Calu3 (cell line): Measurements from ENCODE around the gene NFIL3. TPM values are rescaled to one million over a fixed set of nuclear protein-coding genes. Genes with fewer than 3 reads are reported as not detected.
"Not testable (repeated sequence)": the region's sequence is repeated elsewhere in the genome, so short reads cannot be mapped to it uniquely, and the experiment has no call there.

Experiments
- BruUV-seq: library from RNA; stranded (reverse); fragments of 400-500 nt; replicated peaks from 2 replicates; lab custom pipeline; 2021; lab: Mats Ljungman, UMichigan
- CTCF ChIA-PET: fragments of 300-600 bp; sonication (Branson Sonifier 250); formaldehyde crosslinking; loops from one replicate; lab custom pipeline; 2022; ENCODE audit warnings: antibody characterized with exemption; lab: Charles Lee
- DNase-seq: peaks from one replicate; pipeline ENCODE4 v3.0.0; 2022
- H3K27ac Mint-ChIP-seq: one replicate; pipeline ENCODE4 v1.8.0; 2022; ENCODE audit warnings: mixed read lengths; ENCODE audit not compliant: unreplicated experiment
- H3K27me3 Mint-ChIP-seq: one replicate; pipeline ENCODE4 v1.8.0; 2022; ENCODE audit warnings: mixed read lengths; ENCODE audit not compliant: unreplicated experiment
- H3K36me3 Mint-ChIP-seq: one replicate; pipeline ENCODE4 v1.8.0; 2022; ENCODE audit warnings: mild to moderate bottlenecking, moderate library complexity, mixed read lengths; ENCODE audit not compliant: insufficient read depth, unreplicated experiment
- H3K4me1 Mint-ChIP-seq: one replicate; pipeline ENCODE4 v1.8.0; 2022; ENCODE audit warnings: mild to moderate bottlenecking, low read depth, mixed read lengths; ENCODE audit not compliant: unreplicated experiment
- H3K4me3 Mint-ChIP-seq: one replicate; pipeline ENCODE4 v1.8.0; 2022; ENCODE audit warnings: mild to moderate bottlenecking, low read depth, moderate library complexity, mixed read lengths; ENCODE audit not compliant: unreplicated experiment
- H3K9me3 Mint-ChIP-seq: one replicate; pipeline ENCODE4 v1.8.0; 2022; ENCODE audit warnings: low read depth, mixed read lengths; ENCODE audit not compliant: unreplicated experiment
- CTCF ChIP-seq: fragments of 200-600 bp; IDR thresholded peaks from one replicate; pipeline ENCODE4 v1.8.0; 2022; ENCODE audit warnings: antibody characterized with exemption; ENCODE audit not compliant: unreplicated experiment
- intact Hi-C: fragments of 100-400 bp; cut with micrococcal nuclease; formaldehyde crosslinking; loops from one replicate; pipeline ENCODE4 v1.10.0; 2022; ENCODE audit not compliant: unreplicated experiment
- total RNA-seq: library from RNA; stranded (reverse); gene quantifications from 2 replicates; pipeline ENCODE4 v1.2.3, GENCODE V29; 2022

The NFIL3 gene
- total RNA-seq, 1 experiment from 2014 or later, result 13.3 TPM

GRCh38 chr9:91378695-91379127 is 44.9 kb downstream of the NFIL3 start:
- intact Hi-C loops, result no loop called here
- CTCF ChIA-PET, result no interaction called here
- no peaks in the 10 kb centered on the region for H3K4me1 Mint-ChIP-seq

GRCh38 chr9:91378054-91378453 is 45.6 kb downstream of the NFIL3 start:
- BruUV-seq, H3K4me1 Mint-ChIP-seq, H3K4me3 Mint-ChIP-seq, CTCF ChIA-PET, H3K9me3 Mint-ChIP-seq, H3K27ac Mint-ChIP-seq, DNase-seq, intact Hi-C loops, H3K27me3 Mint-ChIP-seq, H3K36me3 Mint-ChIP-seq: not testable (repeated sequence)

More at GRCh38 chr9:91378695-91379127, 44.9 kb downstream of the NFIL3 start:
- TF ChIP-seq CTCF, result no peak
- H3K4me3 Mint-ChIP-seq, result no peak overlapping the region
- H3K27me3 Mint-ChIP-seq, result no peaks in the 10 kb centered on the region
- H3K27ac Mint-ChIP-seq, result no peak overlapping the region
- no peak for DNase-seq
- no peaks in the 10 kb centered on the region for H3K36me3 Mint-ChIP-seq
- H3K9me3 Mint-ChIP-seq, result no peaks in the 10 kb centered on the region
- no TSS peak for BruUV-seq

DNA sequence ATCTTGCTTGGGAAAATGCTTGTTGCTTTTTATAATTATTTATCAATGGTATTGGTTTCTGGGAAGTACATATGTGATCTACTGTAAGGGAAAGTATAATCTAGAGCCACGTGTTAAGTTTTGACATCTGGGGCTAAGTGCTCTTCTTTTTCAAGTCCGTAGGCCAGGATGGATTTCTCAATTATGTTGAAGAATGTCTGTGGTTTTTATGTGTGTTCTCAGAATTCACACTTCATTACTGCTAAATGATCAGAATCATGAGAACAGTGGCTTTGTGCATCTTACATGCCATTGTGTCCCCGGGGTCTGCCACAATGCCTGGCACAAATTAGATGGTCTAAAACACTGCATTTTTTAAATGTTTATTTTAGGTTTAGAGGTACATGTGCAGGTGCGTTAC is 47.4 kb downstream of the NFIL3 start:
- Mint-ChIP-seq H3K27ac (no peak overlapping the region), H3K36me3 (no peaks in the 10 kb centered on the region), H3K9me3 (no peaks in the 10 kb centered on the region), H3K27me3 (no peaks in the 10 kb centered on the region), H3K4me3 (no peak overlapping the region), H3K4me1 (no peaks in the 10 kb centered on the region)
- intact Hi-C loops, result no loop called here
- no peak for DNase-seq
- no TSS peak for BruUV-seq
- no peak for TF ChIP-seq CTCF
- CTCF ChIA-PET, result no interaction called here

- Mint-ChIP-seq H3K36me3 (no peaks in the 10 kb centered on the region), H3K4me3 (no peak overlapping the region), H3K27me3 (no peaks in the 10 kb centered on the region), H3K4me1 (no peaks in the 10 kb centered on the region), H3K27ac (no peak overlapping the region), H3K9me3 (no peaks in the 10 kb centered on the region)
- no TSS peak for BruUV-seq
- DNase-seq, result no peak
- CTCF ChIA-PET, result no interaction called here
- TF ChIP-seq CTCF, result no peak
- intact Hi-C loops, result no loop called here
These were observed 48.7 kb downstream of the NFIL3 start for GRCh38 chr9:91374939-91375338.

DNA sequence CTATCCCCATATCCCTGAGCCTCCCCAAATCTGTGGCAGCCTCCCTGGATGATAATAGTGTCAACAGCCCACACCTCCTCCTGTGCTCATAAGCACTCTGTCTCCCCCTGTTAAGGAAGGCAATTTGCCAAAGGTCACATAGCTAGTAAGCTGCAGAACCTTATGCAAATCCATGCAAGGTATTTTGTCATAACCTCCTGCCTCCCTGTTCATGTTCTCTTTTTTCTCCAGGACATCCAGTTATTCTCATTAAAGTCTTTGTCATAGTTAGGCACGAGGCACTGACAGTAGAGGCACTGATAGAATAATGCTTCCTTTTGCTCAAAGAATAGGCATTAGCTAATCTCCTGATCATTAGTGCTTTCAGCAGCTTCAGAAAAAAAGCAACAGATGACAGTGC is 51.7 kb downstream of the NFIL3 start:
- Mint-ChIP-seq H3K9me3 (no peaks in the 10 kb centered on the region), H3K4me1 (no peaks in the 10 kb centered on the region), H3K27ac (no peak overlapping the region), H3K4me3 (no peak overlapping the region), H3K36me3 (no peaks in the 10 kb centered on the region), H3K27me3 (no peaks in the 10 kb centered on the region)
- TF ChIP-seq CTCF, result no peak
- no peak for DNase-seq
- no TSS peak for BruUV-seq
- intact Hi-C loops, result no loop called here
- CTCF ChIA-PET, result interaction anchor here (0.6 kb wide), 2 partner anchors 9 to 44 kb away, joined by 3 to 5 read pairs; no protein-coding TSS in a partner anchor

GRCh38 chr9:91370006-91370405 is 53.6 kb downstream of the NFIL3 start:
- H3K4me3 Mint-ChIP-seq, intact Hi-C loops, H3K36me3 Mint-ChIP-seq, H3K4me1 Mint-ChIP-seq, CTCF ChIA-PET, H3K27ac Mint-ChIP-seq, H3K9me3 Mint-ChIP-seq, BruUV-seq, H3K27me3 Mint-ChIP-seq, DNase-seq: not testable (repeated sequence)
